ENCODE data around the gene BPIFA3.

The BPIFA3 gene

GRCh38 chr20:33211817-33212424 lies 5.2 kb upstream of the BPIFA3 start:
- no peak for DNase-seq (ENCODE audit: extremely low read depth in 1 of 2, low read depth in 1 of 2)

- no peak for DNase-seq (ENCODE audit: extremely low read depth in 1 of 2, low read depth in 1 of 2)
Observed at GRCh38 chr20:33224399-33224798, 7.2 kb downstream of the BPIFA3 start.

GRCh38 chr20:33229843-33230242 lies 12.7 kb downstream of the BPIFA3 start:
- DNase-seq (ENCODE audit: extremely low read depth in 1 of 2, low read depth in 1 of 2): no peak

GRCh38 chr20:33231237-33231636 lies 14.1 kb downstream of the BPIFA3 start:
- DNase-seq (ENCODE audit: extremely low read depth in 1 of 2, low read depth in 1 of 2): no peak

GRCh38 chr20:33232486-33233072 lies 15.4 kb downstream of the BPIFA3 start:
- DNase-seq (ENCODE audit: extremely low read depth in 1 of 2, low read depth in 1 of 2): no peak

GRCh38 chr20:33233129-33233774 lies 16.1 kb downstream of the BPIFA3 start:
- no peak for DNase-seq (ENCODE audit: extremely low read depth in 1 of 2, low read depth in 1 of 2)

GRCh38 chr20:33234050-33234449 lies 16.9 kb downstream of the BPIFA3 start:
- no peak for DNase-seq (ENCODE audit: extremely low read depth in 1 of 2, low read depth in 1 of 2)

GRCh38 chr20:33235696-33236095 lies 18.5 kb downstream of the BPIFA3 start, which contains the start of gene BPIFA1:
BPIFA1 (plus strand) TSS chr20:33235996; CDS start chr20:33237712, 1,716 bp downstream.
- no peak for DNase-seq (ENCODE audit: extremely low read depth in 1 of 2, low read depth in 1 of 2)

GRCh38 chr20:33236351-33236750 lies 19.2 kb downstream of the BPIFA3 start:
- DNase-seq (ENCODE audit: extremely low read depth in 1 of 2, low read depth in 1 of 2): no peak

- no peak for DNase-seq (ENCODE audit: extremely low read depth in 1 of 2, low read depth in 1 of 2)
Observed at GRCh38 chr20:33237989-33238388, 20.8 kb downstream of the BPIFA3 start.

- no peak for DNase-seq (ENCODE audit: extremely low read depth in 1 of 2, low read depth in 1 of 2)
Observed at GRCh38 chr20:33239418-33239817, 22.3 kb downstream of the BPIFA3 start.

- no peak for DNase-seq (ENCODE audit: extremely low read depth in 1 of 2, low read depth in 1 of 2)
Observed at GRCh38 chr20:33239979-33240736, 23.0 kb downstream of the BPIFA3 start.

- no peak for DNase-seq (ENCODE audit: extremely low read depth in 1 of 2, low read depth in 1 of 2)
Observed at GRCh38 chr20:33240923-33241322, 23.8 kb downstream of the BPIFA3 start.

GRCh38 chr20:33242319-33243100 lies 25.4 kb downstream of the BPIFA3 start:
- no peak for DNase-seq (ENCODE audit: extremely low read depth in 1 of 2, low read depth in 1 of 2)

- DNase-seq (ENCODE audit: extremely low read depth in 1 of 2, low read depth in 1 of 2): no peak
Observed at GRCh38 chr20:33246077-33246476, 28.9 kb downstream of the BPIFA3 start.

GRCh38 chr20:33249456-33249855 lies 32.3 kb downstream of the BPIFA3 start:
- DNase-seq (ENCODE audit: extremely low read depth in 1 of 2, low read depth in 1 of 2): no peak

GRCh38 chr20:33250666-33251065 lies 33.5 kb downstream of the BPIFA3 start:
- no peak for DNase-seq (ENCODE audit: extremely low read depth in 1 of 2, low read depth in 1 of 2)

- no peak for DNase-seq (ENCODE audit: extremely low read depth in 1 of 2, low read depth in 1 of 2)
Observed at GRCh38 chr20:33251496-33251895, 34.3 kb downstream of the BPIFA3 start.

- DNase-seq (ENCODE audit: extremely low read depth in 1 of 2, low read depth in 1 of 2): no peak
Observed at GRCh38 chr20:33252460-33252859, 35.3 kb downstream of the BPIFA3 start.

GRCh38 chr20:33255005-33255404 lies 37.9 kb downstream of the BPIFA3 start:
- no peak for DNase-seq (ENCODE audit: extremely low read depth in 1 of 2, low read depth in 1 of 2)

- no peak for DNase-seq (ENCODE audit: extremely low read depth in 1 of 2, low read depth in 1 of 2)
Observed at GRCh38 chr20:33257237-33257636, 40.1 kb downstream of the BPIFA3 start.

Measured in stimulated activated CD8-positive, alpha-beta memory T cell treated with anti-CD3 and anti-CD28 coated beads, Interleukin-7, amount 100 ng/mL, for 48 hours (primary cell).